H1 (cell line): Measurements from ENCODE around the gene RFX3. TPM values are rescaled to one million over a fixed set of nuclear protein-coding genes. Genes with fewer than 3 reads are reported as not detected.

Source experiments
- CTCF ChIA-PET: fragments of 300-600 bp; sonication (Branson Sonifier 250); formaldehyde crosslinking; loops from one replicate; lab custom pipeline; 2021; ENCODE audit not compliant: partially characterized antibody; lab: Charles Lee
- POLR2A ChIA-PET: fragments of 300-600 bp; sonication (Branson Sonifier 250); formaldehyde crosslinking; loops from one replicate; lab custom pipeline; 2021; ENCODE audit warnings: inconsistent platforms; ENCODE audit not compliant: partially characterized antibody; lab: Charles Lee
- DNase-seq, 2 experiments: peaks; one replicate each; pipeline versions ENCODE4 v3.0.0 to v3.0.0-alpha.2; 2010 to 2022; ENCODE audit warnings: low spot score in 2 of 2, low read depth in 1 of 2, mixed read lengths in 1 of 2
- FAIRE-seq: peaks from 2 replicates; lab custom pipeline; 2011; peaks lifted over from hg19 to GRCh38; lab: Jason Lieb, UNC
- H2AFZ ChIP-seq: 2 replicates; pipeline ENCODE4 v1.8.1; 2012; ENCODE audit warnings: low read length, inconsistent platforms
- H2AK5ac ChIP-seq: 2 replicates; pipeline ENCODE4 v1.6.1; 2013; ENCODE audit warnings: low read depth, low read length
- H2BK120ac ChIP-seq: replicated peaks from 2 replicates; pipeline ENCODE3; 2013; ENCODE audit warnings: low read depth, low read length, inconsistent platforms
- H2BK12ac ChIP-seq: 2 replicates; pipeline ENCODE4 v1.6.1; 2013; ENCODE audit warnings: low read depth, low read length
- H2BK15ac ChIP-seq: 2 replicates; pipeline ENCODE4 v1.6.1; 2013; ENCODE audit warnings: low read length
- H2BK20ac ChIP-seq: 2 replicates; pipeline ENCODE4 v1.6.1; 2013; ENCODE audit warnings: low read length
- H2BK5ac ChIP-seq: 2 replicates; pipeline ENCODE4 v1.6.1; 2013; ENCODE audit warnings: low read depth, low read length
- H3K14ac ChIP-seq: 2 replicates; pipeline ENCODE4 v1.6.1; 2013; ENCODE audit warnings: inconsistent platforms; ENCODE audit not compliant: insufficient read length
- H3K18ac ChIP-seq: 2 replicates; pipeline ENCODE4 v1.6.1; 2013; ENCODE audit warnings: low read length; ENCODE audit errors: extremely low read depth
- H3K23ac ChIP-seq: 2 replicates; pipeline ENCODE4 v1.6.1; 2013; ENCODE audit warnings: inconsistent platforms; ENCODE audit not compliant: insufficient read length
- H3K23me2 ChIP-seq: 2 replicates; pipeline ENCODE4 v1.6.1; 2013; ENCODE audit warnings: low read depth, low read length
- H3K27ac ChIP-seq: 2 replicates; pipeline ENCODE4 v1.6.1; 2011; ENCODE audit warnings: low read depth, low read length, inconsistent platforms
- H3K27me3 ChIP-seq, 4 experiments: replicated peaks in 1 of 4; 1 replicate in 1 of 4; 2 replicates in 3 of 4; pipeline versions ENCODE4 v1.6.1 to v1.8.1; 2011 to 2013; ENCODE audit warnings: low read length in 3 of 4, mild to moderate bottlenecking in 3 of 4, inconsistent platforms in 2 of 4, mixed read lengths in 2 of 4, moderate library complexity in 1 of 4; ENCODE audit not compliant: control insufficient read depth in 3 of 4, insufficient read depth in 3 of 4; ENCODE audit errors: extremely low read depth in 1 of 4
- H3K36me3 ChIP-seq, 4 experiments: 2 replicates each; pipeline versions ENCODE4 v1.6.1 to v1.8.1; 2011 to 2013; ENCODE audit warnings: mild to moderate bottlenecking in 4 of 4, low read length in 3 of 4, moderate library complexity in 2 of 4, control low read depth in 1 of 4, inconsistent platforms in 1 of 4; ENCODE audit not compliant: insufficient read depth in 4 of 4, control insufficient read depth in 2 of 4
- H3K4ac ChIP-seq: replicated peaks from 2 replicates; pipeline ENCODE3; 2013; ENCODE audit warnings: low read length, low read depth, mixed read lengths, inconsistent platforms; ENCODE audit not compliant: insufficient read length
- H3K4me1 ChIP-seq, 4 experiments: replicated peaks in 1 of 4; 1 replicate in 1 of 4; 2 replicates in 3 of 4; pipeline versions ENCODE4 v1.6.1 to v1.8.1; 2011 to 2013; ENCODE audit warnings: low read length in 3 of 4, inconsistent platforms in 2 of 4, mixed read lengths in 1 of 4; ENCODE audit not compliant: insufficient read depth in 4 of 4, control insufficient read depth in 3 of 4
- H3K4me2 ChIP-seq, 2 experiments: 2 replicates each; pipeline versions ENCODE4 v1.6.1 to v1.8.1; 2011 to 2013; ENCODE audit warnings: low read depth in 2 of 2, low read length in 2 of 2, control low read depth in 1 of 2, inconsistent platforms in 1 of 2, mild to moderate bottlenecking in 1 of 2; ENCODE audit not compliant: insufficient read depth in 1 of 2
- H3K4me3 ChIP-seq, 4 experiments: fragments of 200-600, 300-600 bp in 1 of 4; sonication (generic), shearing (Covaris generic), sonication (Bioruptor Twin) in 1 of 4; 2 replicates each; pipeline versions ENCODE4 v1.5.1 to v1.8.1; 2011 to 2016; ENCODE audit warnings: low read length in 4 of 4, low read depth in 3 of 4, control low read depth in 2 of 4, inconsistent platforms in 2 of 4, mild to moderate bottlenecking in 2 of 4, mixed read lengths in 1 of 4, moderate library complexity in 1 of 4; ENCODE audit not compliant: insufficient read depth in 2 of 4; ENCODE audit errors: extremely low read depth in 1 of 4
- H3K56ac ChIP-seq: replicated peaks from 2 replicates; pipeline ENCODE3; 2013; ENCODE audit warnings: low read depth, mild to moderate bottlenecking, mixed read lengths, low read length, inconsistent platforms; ENCODE audit not compliant: insufficient read length
- H3K79me1 ChIP-seq: 2 replicates; pipeline ENCODE4 v1.6.1; 2013; ENCODE audit warnings: low read depth, low read length, control low read depth
- H3K79me2 ChIP-seq, 2 experiments: 2 replicates each; pipeline versions ENCODE4 v1.6.1 to v1.8.1; 2012 to 2013; ENCODE audit warnings: low read length in 2 of 2, mild to moderate bottlenecking in 2 of 2, inconsistent platforms in 1 of 2; ENCODE audit not compliant: insufficient read depth in 2 of 2, control insufficient read depth in 1 of 2
- H3K9ac ChIP-seq, 4 experiments: replicated peaks in 1 of 4; 1 replicate in 1 of 4; 2 replicates in 3 of 4; pipeline versions ENCODE4 v1.6.1 to v1.8.1; 2011 to 2013; ENCODE audit warnings: low read depth in 3 of 4, low read length in 3 of 4, control low read depth in 2 of 4, mild to moderate bottlenecking in 2 of 4, moderate library complexity in 2 of 4, inconsistent platforms in 1 of 4; ENCODE audit errors: extremely low read depth in 1 of 4
- H3K9me3 ChIP-seq, 2 experiments: 2 replicates each; pipeline versions ENCODE4 v1.6.1 to v1.8.1; 2012 to 2013; ENCODE audit warnings: mild to moderate bottlenecking in 2 of 2, moderate library complexity in 2 of 2, control low read depth in 1 of 2, inconsistent platforms in 1 of 2, low read depth in 1 of 2, low read length in 1 of 2, mixed read lengths in 1 of 2; ENCODE audit not compliant: insufficient read depth in 2 of 2
- H4K20me1 ChIP-seq, 2 experiments: replicated peaks in 1 of 2; 2 replicates each; pipeline versions ENCODE3 to v1.8.1; 2011 to 2013; ENCODE audit warnings: inconsistent platforms in 2 of 2, low read length in 2 of 2, mild to moderate bottlenecking in 1 of 2; ENCODE audit not compliant: insufficient read depth in 2 of 2, control insufficient read depth in 1 of 2
- H4K5ac ChIP-seq: 2 replicates; pipeline ENCODE4 v1.6.1; 2013; ENCODE audit warnings: low read length, low read depth, mixed read lengths, inconsistent platforms; ENCODE audit not compliant: insufficient read length
- H4K8ac ChIP-seq: 2 replicates; pipeline ENCODE4 v1.8.0; 2013; ENCODE audit warnings: mild to moderate bottlenecking, moderate library complexity, low read length, inconsistent platforms; ENCODE audit not compliant: insufficient read depth; ENCODE audit errors: extremely low read depth
- H4K91ac ChIP-seq: replicated peaks from 2 replicates; pipeline ENCODE3; 2013; ENCODE audit warnings: low read length, mixed read lengths, inconsistent platforms; ENCODE audit not compliant: insufficient read length
- CREB1 ChIP-seq: IDR thresholded peaks from 2 replicates; pipeline ENCODE4 v1.6.1; 2012; ENCODE audit warnings: inconsistent platforms
- EZH2 ChIP-seq: fragments of 200-600 bp; sonication (generic); IDR thresholded peaks from 2 replicates; pipeline ENCODE4 v1.7.1; 2012; ENCODE audit warnings: low read depth, mild to moderate bottlenecking, moderate library complexity, low read length, inconsistent platforms; ENCODE audit not compliant: severe bottlenecking
- TBP ChIP-seq: IDR thresholded peaks from 2 replicates; pipeline ENCODE4 v1.6.1; 2011; ENCODE audit warnings: low read depth, low read length, improper control_type of control experiment
- WGBS, 2 experiments: shearing (Covaris generic) in 1 of 2; methylation state at CpG; one replicate each; pipeline versions ENCODE4 v1.1.6 to v1.1.7; 2013 to 2015; ENCODE audit warnings: low lambda C conversion rate in 2 of 2, mixed read lengths in 2 of 2, inconsistent platforms in 1 of 2, low coverage in 1 of 2, missing lambda C conversion rate in 1 of 2; ENCODE audit not compliant: insufficient replicate concordance in 2 of 2, insufficient coverage in 1 of 2, insufficient read length in 1 of 2; ENCODE audit errors: extremely low coverage in 1 of 2, missing lambda C conversion rate in 1 of 2; 5-methylcytosine and 5-hydroxymethylcytosine counted together
- polyA plus RNA-seq, 7 experiments: library from polyadenylated mRNA; depleted of rRNA in 3 of 7; stranded (reverse) in 5 of 7; unstranded in 2 of 7; fragments of >200 nt in 5 of 7; fragments of 200-250 nt in 2 of 7; gene quantifications; 1 replicate in 5 of 7; 2 replicates in 1 of 7; 4 replicates in 1 of 7; pipeline versions ENCODE4 v1.2.1 to v1.2.3, GENCODE V29; 2011 to 2013; ENCODE audit warnings: missing spikeins in 2 of 7, mixed read lengths in 2 of 7
- total RNA-seq: library from RNA; stranded (reverse); fragmentation: NEBNext Ultra II Directional; extraction: Animal tissue kit (Norgen Biotek cat#: 25700); gene quantifications from 2 replicates; pipeline ENCODE4 v1.2.1, GENCODE V29; 2021

Gene RFX3
- total and polyA plus RNA-seq, 2 of the 8 experiments (the other 6 are each of a cell fraction or from before 2014, with no cell fraction given) = 4.9 to 22.6 TPM

DNA sequence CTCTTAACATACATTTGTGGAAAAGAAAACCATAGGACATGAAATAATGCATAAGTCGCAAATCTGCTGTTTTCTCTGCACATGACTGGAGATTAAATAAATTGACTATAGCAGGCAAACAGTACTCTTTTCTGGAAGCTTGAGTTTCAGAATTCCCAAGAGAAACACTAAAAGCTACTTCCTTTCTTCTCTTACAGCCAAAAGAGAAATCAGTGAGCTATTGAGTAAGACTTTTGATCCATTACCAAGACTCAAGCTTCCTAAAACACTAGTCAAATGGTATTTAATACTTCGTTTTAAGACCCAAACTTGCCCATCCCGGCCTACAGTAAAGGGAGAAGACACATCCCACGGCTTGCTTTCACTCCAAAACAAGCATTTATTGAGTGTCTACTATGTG lies 346.1 kb downstream of the RFX3 start:
- Histone ChIP-seq H2BK20ac (no peak overlapping the region), H3K4me2 (no peak overlapping the region; a peak in 1 of 4 replicates), H3K23me2 (peaks cover 8% of the 10 kb centered on the region; the same call in 1 of the 2 replicates), H3K18ac (no peak overlapping the region), H2BK12ac (no peak overlapping the region), H3K36me3 (no peaks in the 10 kb centered on the region), H3K23ac (no peak overlapping the region), H4K91ac (no peak overlapping the region), H3K9ac (no peak overlapping the region), H3K9me3 (no peaks in the 10 kb centered on the region), H3K4me1 (peaks cover 0 to 3% (median under 1%) of the 10 kb centered on the region in 4 experiments; a peak in 4 of 7 replicates), H3K27me3 (peaks cover 2 to 29% (median 20%) of the 10 kb centered on the region in 4 experiments), H3K4ac (no peak overlapping the region), H2BK5ac (no peak overlapping the region), H3K4me3 (no peak overlapping the region), H2BK15ac (no peak overlapping the region), H4K5ac (no peak overlapping the region), H3K56ac (no peak overlapping the region), H4K20me1 (no peaks in the 10 kb centered on the region), H3K27ac (no peak overlapping the region), H3K79me2 (no peaks in the 10 kb centered on the region), H2AFZ (no peak overlapping the region), H3K14ac (no peak overlapping the region), H2AK5ac (no peak overlapping the region), H4K8ac (no peak overlapping the region), H3K79me1 (no peaks in the 10 kb centered on the region), H2BK120ac (no peak overlapping the region)
- FAIRE-seq = no peak
- POLR2A ChIA-PET = no interaction called here
- WGBS, 2 experiments = 87% methylated on average over 4 of the region's 4 CpGs; no CpG with 5 or more reads in 1 of the 2 experiments
- no peak for DNase-seq
- no peak for TF ChIP-seq EZH2
- no peak for TF ChIP-seq TBP
- TF ChIP-seq CREB1 = no peak
- CTCF ChIA-PET = interaction anchor here (0.9 to 2.9 kb wide), 9 partner anchors 27 to 1118 kb away, joined by 3 to 14 read pairs (median 3); no protein-coding TSS in a partner anchor
